Hematopoietic multipotent progenitor cell treated with erythropoietin and hydrocortisone succinate and interleukin-3 and kit ligand, for 6 days (in vitro differentiated cells): ENCODE measurements around the gene AMOTL1.

Experiments used
- DNase-seq: peaks from one replicate; pipeline ENCODE4 v3.0.0-alpha.2; 2015

AMOTL1 gene

GRCh38 chr11:94742665-94743064, 25.5 kb upstream of the AMOTL1 start:
- no peak for DNase-seq

DNA sequence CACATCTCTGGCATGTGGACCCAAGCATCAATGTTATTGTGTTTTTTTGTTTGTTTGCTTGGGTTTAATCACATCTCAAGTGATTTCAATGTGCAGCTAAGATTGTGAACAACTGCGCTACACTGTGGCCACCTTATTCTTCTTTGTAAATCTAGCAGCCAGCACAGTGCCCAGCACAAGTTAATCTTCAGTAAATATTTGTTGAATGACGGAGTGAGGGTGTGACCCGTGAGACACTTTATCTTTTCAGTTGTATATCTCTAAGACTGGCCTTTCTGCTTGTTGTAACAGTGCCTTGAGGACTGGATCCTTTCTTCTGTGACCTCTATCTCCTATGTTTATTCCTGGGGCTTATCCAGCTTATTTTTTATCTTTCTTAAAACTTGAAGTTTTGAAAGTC, 21.4 kb upstream of the AMOTL1 start:
- DNase-seq = no peak

DNA sequence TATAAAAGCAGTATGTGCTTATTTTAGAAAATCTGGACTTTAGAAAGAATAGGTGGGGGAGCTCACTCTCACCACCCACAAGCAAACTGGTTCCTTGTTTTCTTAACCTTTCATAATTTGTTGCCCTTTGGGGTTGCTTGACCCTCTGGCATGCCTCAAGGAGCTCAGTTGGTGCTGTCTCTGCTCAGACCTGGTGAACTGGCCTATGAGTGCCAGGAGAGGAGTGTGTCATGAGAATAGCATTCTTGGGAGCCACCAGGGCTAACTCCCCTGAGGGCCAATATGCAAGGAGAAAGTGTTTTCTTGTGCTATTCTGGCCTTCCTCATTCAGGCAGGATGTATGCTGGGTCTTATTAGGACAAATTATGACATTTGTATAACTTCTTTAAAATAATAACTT, 21.0 kb upstream of the AMOTL1 start:
- DNase-seq = no peak

- no peak for DNase-seq
These were observed 20.5 kb upstream of the AMOTL1 start for GRCh38 chr11:94747601-94748041.

DNA sequence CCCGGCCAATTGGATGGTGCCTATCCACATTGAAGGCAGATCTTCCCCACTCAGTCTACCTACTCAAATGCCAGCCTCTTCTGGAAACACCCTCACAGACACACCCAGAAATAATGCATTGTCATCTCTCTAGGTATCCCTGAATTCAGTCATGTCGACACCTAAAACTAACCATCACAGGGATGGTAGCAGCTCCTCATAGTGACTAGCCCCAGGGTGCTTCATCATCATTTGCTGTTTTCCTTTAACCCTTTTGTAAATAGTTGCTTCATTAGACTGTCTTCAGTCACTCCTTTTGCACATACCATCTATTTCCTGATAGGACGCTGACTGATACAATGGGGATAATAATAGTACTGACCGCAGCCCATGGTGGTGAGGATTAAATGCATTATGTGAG, 18.8 kb upstream of the AMOTL1 start:
- DNase-seq = no peak

DNA sequence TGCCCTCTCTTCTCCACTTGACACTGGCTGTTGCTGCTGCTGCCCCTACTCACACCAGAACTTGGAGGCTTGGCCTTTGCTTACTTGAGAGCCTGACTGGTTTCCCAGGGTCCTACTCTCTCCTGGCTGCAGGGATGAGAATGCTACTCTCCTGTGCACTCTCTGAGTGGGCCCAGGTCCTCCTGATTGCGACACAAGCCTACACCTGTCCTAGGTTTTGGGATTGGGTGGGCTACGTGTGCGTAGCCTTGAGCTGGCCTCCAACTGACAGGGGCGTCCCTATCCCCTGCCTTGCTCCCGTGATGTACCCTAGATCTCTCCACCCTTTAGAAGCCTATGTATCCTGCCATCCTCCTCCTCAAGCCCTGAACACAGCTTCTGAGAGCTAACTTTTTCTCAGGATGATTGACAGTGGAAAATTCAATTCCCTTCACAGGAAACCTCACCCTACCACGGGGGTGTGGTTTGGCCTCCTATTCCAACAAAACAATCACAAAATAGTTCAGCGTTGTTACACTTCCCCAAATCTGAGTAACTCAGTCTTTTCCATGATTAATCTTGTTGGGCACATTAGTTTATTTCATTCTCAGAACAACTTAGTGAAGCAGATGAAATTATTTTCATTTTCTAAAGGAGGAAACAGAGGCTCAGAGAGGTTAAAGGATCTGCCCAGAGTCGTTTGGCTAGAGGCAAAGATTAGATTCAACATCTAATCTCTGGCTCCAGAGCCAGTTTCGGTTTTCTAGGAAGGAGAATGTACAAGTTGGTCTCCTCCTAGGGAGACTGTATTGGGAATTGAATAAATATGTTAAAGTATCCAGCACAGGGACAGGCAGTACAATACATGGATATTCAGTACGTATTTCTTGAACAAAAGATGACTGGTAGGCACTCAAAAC, 17.6 kb upstream of the AMOTL1 start:
- no peak for DNase-seq

DNA sequence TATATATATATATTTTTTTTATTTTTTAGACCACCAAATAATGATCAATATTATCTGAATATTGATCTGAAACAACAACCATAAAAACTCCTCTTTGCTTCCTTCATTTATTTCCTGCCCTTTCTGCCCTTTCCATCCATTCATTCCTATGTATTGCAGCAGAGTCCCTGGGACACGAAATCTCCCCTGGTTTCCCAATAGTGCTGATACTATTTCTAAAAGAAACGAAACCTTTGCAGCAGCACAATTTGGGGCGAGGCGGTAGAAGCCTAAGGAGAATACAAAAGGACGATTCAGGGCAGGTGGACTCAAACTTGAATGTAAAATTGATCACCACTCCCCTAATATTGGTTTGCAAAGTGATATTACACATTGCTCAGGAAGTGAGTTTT, 16.9 kb upstream of the AMOTL1 start:
- DNase-seq = no peak

- DNase-seq = no peak
These were observed 16.4 kb upstream of the AMOTL1 start for GRCh38 chr11:94751786-94752185.

- no peak for DNase-seq
These were observed 14.5 kb upstream of the AMOTL1 start for GRCh38 chr11:94753630-94754029.

GRCh38 chr11:94754335-94754734, 13.8 kb upstream of the AMOTL1 start:
- no peak for DNase-seq

DNA sequence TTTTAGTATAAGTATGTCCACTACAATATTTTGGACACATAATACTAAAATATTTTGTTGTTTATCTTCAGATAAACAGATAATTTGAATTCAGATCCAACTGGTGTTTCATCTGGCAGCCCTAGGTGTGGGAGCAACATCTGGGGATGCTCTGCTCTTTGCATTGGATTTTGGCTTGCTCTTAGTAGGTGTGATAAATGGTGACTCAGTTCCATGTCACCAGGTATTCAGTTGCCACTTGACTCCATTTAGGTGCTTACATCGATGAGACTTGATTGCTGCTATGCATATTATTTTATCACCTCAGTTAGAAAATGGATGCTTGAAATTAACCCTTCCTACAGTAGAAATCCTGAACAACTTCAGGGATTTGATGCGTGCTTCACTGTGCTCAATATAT, 13.3 kb upstream of the AMOTL1 start:
- DNase-seq = no peak

GRCh38 chr11:94755494-94755893, 12.7 kb upstream of the AMOTL1 start:
- no peak for DNase-seq

- peak; percentile 13 for DNase-seq
These were observed 11.0 kb upstream of the AMOTL1 start for GRCh38 chr11:94757037-94757735.

GRCh38 chr11:94758666-94759065, 9.5 kb upstream of the AMOTL1 start:
- DNase-seq = no peak

GRCh38 chr11:94759522-94759921, 8.6 kb upstream of the AMOTL1 start:
- no peak for DNase-seq

DNA sequence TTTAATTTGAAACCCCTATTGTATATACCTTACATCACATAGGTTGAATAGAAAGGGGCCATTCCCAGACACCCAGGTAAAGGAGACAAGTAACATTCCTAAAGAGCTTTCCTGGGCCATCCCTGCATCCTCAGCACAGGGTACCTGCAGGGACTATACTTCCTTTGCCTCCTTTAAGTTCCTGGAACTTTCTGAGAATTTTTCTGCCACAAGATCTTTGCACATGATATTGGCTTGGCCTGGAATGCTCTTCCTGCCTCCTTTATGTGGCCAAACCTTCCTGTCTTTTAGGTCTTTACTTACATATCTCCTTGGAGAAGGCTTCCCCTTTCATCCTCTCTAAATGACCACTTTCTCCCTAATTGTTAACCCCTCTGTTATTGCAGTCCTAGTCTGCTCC, 7.9 kb upstream of the AMOTL1 start:
- no peak for DNase-seq

- peak; percentile 75 for DNase-seq
These were observed 5.9 kb upstream of the AMOTL1 start for GRCh38 chr11:94762208-94762607.

DNA sequence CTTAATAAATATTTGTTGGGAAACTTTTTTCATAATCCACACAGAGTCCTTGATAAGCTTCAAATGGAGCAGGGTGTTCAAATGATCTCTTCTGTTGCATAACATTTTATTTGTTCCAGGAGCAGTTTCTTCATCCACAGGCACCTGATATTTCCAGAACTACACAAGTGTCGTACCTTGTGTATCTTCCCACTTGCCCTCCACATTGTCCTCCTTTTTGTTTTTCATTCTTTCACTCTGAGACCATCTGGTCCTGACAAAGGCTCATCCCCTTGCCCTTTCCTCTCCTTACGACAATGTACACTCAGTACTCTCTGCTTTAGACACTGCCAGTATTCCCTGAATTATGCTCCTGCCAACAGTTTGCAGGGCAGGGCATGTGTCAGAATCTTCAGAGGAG, 5.2 kb upstream of the AMOTL1 start:
- no peak for DNase-seq

- no peak for DNase-seq
These were observed 1.4 kb upstream of the AMOTL1 start for GRCh38 chr11:94766713-94767206.

- no peak for DNase-seq
These were observed 865 bp upstream of the AMOTL1 start for GRCh38 chr11:94767291-94767690.

GRCh38 chr11:94768602-94769541, 716 bp downstream of the AMOTL1 start:
- DNase-seq = peak; percentile 58

DNA sequence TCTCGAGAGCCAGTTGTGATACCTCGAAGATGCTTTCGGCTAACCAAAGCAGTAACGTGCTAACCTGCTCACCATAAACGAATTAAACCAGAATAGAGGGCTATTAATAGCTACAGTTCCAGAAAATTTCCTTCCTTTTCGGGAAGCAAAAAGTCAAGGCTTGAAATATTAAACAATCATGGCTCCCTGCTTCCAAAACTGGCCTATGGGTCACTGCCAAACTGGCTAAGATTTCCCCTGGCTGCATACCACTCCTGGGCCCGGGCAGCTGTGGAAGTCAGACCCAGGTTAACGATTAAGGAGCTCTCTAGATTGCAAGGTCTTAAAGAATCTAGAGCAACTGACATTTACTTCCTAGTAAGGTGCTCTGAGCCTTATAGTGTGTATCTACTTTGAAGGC, 1.7 kb downstream of the AMOTL1 start:
- DNase-seq = no peak

DNA sequence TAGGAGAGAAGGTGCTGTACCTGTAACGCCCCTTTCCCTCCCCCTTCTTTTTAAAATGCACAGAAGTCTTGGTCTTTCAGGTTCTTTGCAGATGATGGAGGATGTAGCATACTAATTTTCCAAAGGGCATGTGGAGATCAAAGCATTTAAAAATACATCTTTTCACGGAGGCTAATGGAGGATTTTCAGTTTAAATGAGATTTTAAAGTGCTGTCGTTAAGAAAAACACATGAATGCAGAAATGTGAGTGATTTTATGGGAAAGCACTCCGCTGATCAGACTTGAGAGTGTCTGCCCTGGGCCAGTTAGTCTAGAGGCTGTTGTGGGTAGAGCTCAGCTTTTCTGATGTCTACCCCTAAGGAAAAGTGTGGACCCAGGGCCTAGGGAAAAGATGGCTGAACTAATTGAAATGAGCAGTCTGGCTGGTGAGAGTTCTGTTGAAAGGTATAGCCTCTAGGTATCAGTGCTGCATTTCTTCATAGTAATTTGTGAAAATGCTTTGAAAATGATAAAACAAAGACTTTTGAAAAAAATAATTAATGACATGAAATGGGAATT, 2.5 kb downstream of the AMOTL1 start:
- DNase-seq = no peak
